Measurements from ENCODE around the gene CD300C. TPM values are rescaled to one million over a fixed set of nuclear protein-coding genes. Genes with fewer than 3 reads are reported as not detected.
"Not testable (repeated sequence)": the region's sequence is repeated elsewhere in the genome, so short reads cannot be mapped to it uniquely, and the experiment has no call there.

CD300C gene
- total and polyA plus RNA-seq, 8 donors, result 0.40 to 11.0 (median 0.56) TPM

DNA sequence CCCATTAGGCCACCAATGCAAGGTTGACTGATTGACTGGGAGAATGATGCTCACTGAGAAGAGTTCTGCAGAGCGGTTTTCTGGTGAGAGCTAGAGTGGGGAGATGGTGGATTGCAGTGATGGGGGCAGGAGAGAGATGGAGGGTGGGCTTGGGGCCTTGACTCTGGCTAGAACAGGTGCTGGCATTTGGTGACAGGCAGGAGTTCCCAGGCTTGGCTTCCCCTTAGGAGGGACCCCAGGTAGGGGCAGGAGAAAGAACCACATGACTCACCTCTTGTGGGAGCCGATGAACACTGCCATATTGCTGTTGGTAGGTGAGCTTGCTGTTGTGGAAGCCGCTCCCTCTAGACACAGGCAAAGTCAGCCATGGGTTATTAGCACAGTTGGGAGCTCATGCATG, 22.6 kb downstream of the CD300C start:
- H3K27me3 ChIP-seq, result no peaks in the 10 kb centered on the region
- peak in 1 of 4 donors; percentile 28 for DNase-seq
- H3K4me1 ChIP-seq, result peaks cover 0 to 76% of the 10 kb centered on the region in 2 donors
- ATAC-seq, result no peak
- no peaks in the 10 kb centered on the region for H3K36me3 ChIP-seq
- H3K9me3 ChIP-seq, result peaks cover 0 to 7% of the 10 kb centered on the region in 2 donors
- H3K4me3 ChIP-seq, result no peak overlapping the region
- no peak overlapping the region for H3K27ac ChIP-seq
- intact Hi-C loops (cut with DNase I), result no loop called here
- TF ChIP-seq, protein P1, sequence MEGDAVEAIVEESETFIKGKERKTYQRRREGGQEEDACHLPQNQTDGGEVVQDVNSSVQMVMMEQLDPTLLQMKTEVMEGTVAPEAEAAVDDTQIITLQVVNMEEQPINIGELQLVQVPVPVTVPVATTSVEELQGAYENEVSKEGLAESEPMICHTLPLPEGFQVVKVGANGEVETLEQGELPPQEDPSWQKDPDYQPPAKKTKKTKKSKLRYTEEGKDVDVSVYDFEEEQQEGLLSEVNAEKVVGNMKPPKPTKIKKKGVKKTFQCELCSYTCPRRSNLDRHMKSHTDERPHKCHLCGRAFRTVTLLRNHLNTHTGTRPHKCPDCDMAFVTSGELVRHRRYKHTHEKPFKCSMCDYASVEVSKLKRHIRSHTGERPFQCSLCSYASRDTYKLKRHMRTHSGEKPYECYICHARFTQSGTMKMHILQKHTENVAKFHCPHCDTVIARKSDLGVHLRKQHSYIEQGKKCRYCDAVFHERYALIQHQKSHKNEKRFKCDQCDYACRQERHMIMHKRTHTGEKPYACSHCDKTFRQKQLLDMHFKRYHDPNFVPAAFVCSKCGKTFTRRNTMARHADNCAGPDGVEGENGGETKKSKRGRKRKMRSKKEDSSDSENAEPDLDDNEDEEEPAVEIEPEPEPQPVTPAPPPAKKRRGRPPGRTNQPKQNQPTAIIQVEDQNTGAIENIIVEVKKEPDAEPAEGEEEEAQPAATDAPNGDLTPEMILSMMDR (IDR thresholded peaks at IDR 0.05), result no peak

DNA sequence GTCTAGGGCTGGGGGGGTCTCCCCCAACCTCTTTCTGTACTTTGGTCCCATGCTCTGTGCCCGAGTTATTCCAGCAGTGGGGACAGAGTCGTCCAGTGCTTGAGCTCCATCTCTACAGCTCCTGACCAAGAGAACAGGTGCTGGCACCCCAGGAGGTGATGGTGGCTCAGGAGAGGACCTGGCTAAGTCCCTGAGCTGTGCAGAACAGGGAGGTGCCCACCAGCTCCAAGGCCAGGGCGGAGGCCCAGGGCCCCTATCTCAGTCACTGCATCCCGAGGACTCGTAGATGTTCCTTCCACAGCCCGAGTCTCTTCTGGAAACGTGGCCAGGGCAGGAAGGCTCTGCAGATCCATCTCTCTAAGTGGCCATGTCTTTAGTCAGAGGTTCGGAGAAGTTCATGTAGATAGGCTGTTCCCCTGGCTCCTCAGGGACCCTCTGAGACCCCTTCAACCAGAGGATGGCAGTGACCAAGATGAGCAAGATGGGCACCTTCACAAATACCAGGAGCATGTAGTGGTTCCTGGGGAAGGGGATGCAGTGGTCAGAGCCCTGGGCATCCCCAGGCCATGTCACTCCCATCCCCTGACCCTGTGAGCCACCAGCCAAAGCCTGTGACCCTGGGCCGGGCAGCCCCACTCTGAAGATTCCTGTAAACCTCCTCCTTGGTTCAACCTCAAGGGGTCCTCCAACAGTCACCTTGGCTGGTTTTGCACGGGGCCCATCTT, 23.4 kb downstream of the CD300C start:
- Histone ChIP-seq H3K4me3 (peak overlapping the region in 1 of 2 donors; percentile 25), H3K9me3 (peaks cover 0 to 7% of the 10 kb centered on the region in 2 donors), H3K4me1 (peaks cover 0 to 68% of the 10 kb centered on the region in 2 donors), H3K27me3 (no peaks in the 10 kb centered on the region), H3K27ac (peak overlapping the region; percentile 63 to 91), H3K36me3 (no peaks in the 10 kb centered on the region)
- intact Hi-C loops (cut with DNase I), result no loop called here
- TF ChIP-seq, protein P1 (IDR thresholded peaks at IDR 0.05), result no peak
- ATAC-seq (no peak), DNase-seq (no peak)

DNA sequence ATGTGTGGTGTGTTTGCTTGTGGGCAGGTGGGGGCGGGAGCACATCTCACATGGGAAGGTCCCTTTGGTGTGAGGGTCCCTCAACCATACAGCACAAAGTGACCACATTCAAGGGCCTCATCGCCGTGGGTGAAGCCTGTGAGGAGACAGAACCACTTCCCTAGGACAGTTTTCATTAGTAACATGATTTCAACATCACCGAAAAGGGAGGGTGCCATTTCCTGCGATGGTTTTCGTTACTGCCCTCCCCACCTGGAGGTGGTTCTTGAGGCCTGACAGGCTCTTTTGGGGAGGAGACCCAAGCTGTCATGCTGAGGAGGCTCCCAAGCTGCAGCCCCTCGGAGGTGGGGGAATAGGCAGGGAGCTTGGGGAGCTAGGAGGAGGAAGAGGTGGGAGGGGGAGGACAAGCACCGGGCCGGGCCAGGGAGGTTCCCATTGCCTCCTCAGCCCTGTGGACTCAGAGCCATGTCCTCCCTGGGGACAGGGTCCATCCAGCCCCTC, 24.2 kb downstream of the CD300C start:
- ATAC-seq, result peak; percentile 48
- peak overlapping the region in 1 of 2 donors; percentile 25 for H3K4me3 ChIP-seq
- peaks cover 0 to 60% of the 10 kb centered on the region in 2 donors for H3K4me1 ChIP-seq
- peaks cover 0 to 7% of the 10 kb centered on the region in 2 donors for H3K9me3 ChIP-seq
- intact Hi-C loops (cut with DNase I), result no loop called here
- peak overlapping the region; percentile 63 to 91 for H3K27ac ChIP-seq
- TF ChIP-seq, protein P1 (IDR thresholded peaks at IDR 0.05), result no peak
- DNase-seq, result no peak
- H3K36me3 ChIP-seq, result no peaks in the 10 kb centered on the region
- peaks cover 0 to 4% of the 10 kb centered on the region in 2 donors for H3K27me3 ChIP-seq

GRCh38 chr17:74520790-74521480, 25.0 kb downstream of the CD300C start:
- Histone ChIP-seq H3K4me1 (peaks cover 0 to 53% of the 10 kb centered on the region in 2 donors), H3K36me3 (no peaks in the 10 kb centered on the region), H3K27ac (peak overlapping the region; percentile 63 to 91), H3K9me3 (peaks cover 0 to 7% of the 10 kb centered on the region in 2 donors), H3K4me3 (peak overlapping the region in 1 of 2 donors; percentile 25), H3K27me3 (peaks cover 0 to 8% of the 10 kb centered on the region in 2 donors)
- intact Hi-C loops (cut with DNase I), result no loop called here
- DNase-seq (no peak), ATAC-seq (peak; percentile 64)
- TF ChIP-seq, protein P1 (IDR thresholded peaks at IDR 0.05), result no peak

GRCh38 chr17:74520016-74520434, 25.9 kb downstream of the CD300C start:
- intact Hi-C loops (cut with DNase I), result no loop called here
- Histone ChIP-seq H3K27ac (peak overlapping the region; percentile 63 to 91), H3K9me3 (peaks cover 0 to 7% of the 10 kb centered on the region in 2 donors), H3K4me3 (no peak overlapping the region), H3K27me3 (peaks cover 0 to 8% of the 10 kb centered on the region in 2 donors), H3K4me1 (peaks cover 0 to 45% of the 10 kb centered on the region in 2 donors), H3K36me3 (no peaks in the 10 kb centered on the region)
- DNase-seq (peak in 1 of 4 donors; percentile 73), ATAC-seq (peak; percentile 76)
- TF ChIP-seq, protein P1 (IDR thresholded peaks at IDR 0.05), result no peak

DNA sequence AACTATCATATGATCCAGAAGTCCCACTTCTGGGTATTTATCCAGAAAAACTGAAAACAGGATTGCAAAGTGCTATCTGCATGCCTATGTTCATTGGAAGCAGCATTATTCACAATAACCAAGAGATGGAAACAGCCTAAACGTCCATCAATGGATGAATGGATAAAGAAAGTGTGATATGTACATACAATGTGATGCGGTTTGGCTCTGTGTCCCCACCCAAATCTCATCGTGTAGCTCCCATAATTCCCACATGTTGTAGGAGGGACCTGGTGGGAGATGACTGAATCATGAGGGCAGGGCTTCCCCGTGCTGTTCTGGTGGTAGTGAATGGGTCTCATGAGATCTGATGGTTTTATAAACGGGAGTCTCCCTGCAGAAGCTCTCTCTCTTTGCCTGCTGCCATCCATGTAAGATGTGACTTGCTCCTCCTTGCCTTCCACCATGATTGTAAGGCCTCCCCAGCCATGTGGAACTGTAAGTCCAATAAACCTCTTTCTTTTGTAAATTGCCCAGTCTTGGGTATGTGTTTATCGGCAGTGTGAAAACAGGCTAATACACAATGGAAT, 27.4 kb downstream of the CD300C start:
- DNase-seq; H3K27ac ChIP-seq; H3K36me3 ChIP-seq; ATAC-seq; H3K27me3 ChIP-seq; H3K4me3 ChIP-seq; H3K9me3 ChIP-seq; intact Hi-C loops (cut with DNase I): not testable (repeated sequence)
- peaks cover 0 to 35% of the 10 kb centered on the region in 2 donors for H3K4me1 ChIP-seq

Data from left lung (tissue), 10 donors.